ENCODE data around the gene C8B. TPM values are rescaled to one million over a fixed set of nuclear protein-coding genes. Genes with fewer than 3 reads are reported as not detected.

C8B gene
- total and polyA plus RNA-seq, 2 experiments from 2014 or later: not detected

DNA sequence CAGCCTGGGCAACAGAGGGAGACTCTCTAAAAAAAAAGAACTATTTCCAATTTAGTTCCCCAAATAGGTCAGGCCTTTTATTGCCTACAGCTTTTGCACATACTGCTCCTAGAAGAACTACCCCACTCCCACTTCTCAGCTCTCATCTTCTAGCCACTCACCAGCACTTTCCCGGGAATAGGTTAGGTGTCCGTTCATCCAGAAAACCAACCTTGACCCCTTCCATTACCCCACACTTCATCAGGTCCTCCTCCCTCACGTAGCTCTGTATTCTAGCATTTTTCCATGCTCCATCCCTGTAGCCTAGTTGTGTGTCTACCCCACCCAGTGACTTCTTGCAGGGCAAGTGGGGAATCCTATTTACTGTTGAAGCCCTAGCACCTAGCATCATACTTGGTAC is 42.6 kb downstream of the C8B start:
- TF ChIP-seq EZH2phosphoT487 (IDR thresholded peaks at IDR 0.05; ENCODE audit: unreplicated experiment) (no peak), POLR2AphosphoS5 (IDR thresholded peaks at IDR 0.05; ENCODE audit: low read depth) (no peak), STAT1 (IDR thresholded peaks at IDR 0.05; ENCODE audit: unreplicated experiment) (no peak), ZNF114 (CRISPR knock-in tag; IDR thresholded peaks at IDR 0.05) (no peak), NANOG (IDR thresholded peaks at IDR 0.05; ENCODE audit: borderline replicate concordance) (no peak), CTCF (conservative IDR thresholded peaks at IDR 0.05; ENCODE audit: low read depth in 2 of 2) (no peak), ZNF331 (CRISPR knock-in tag; IDR thresholded peaks at IDR 0.05; ENCODE audit: low read depth) (no peak), EZH2 (IDR thresholded peaks at IDR 0.05; ENCODE audit: low read depth, unreplicated experiment) (no peak)
- H3K27ac ChIP-seq (ENCODE audit: low read depth): no peak overlapping the region
- no peaks in the 10 kb centered on the region for H3K79me2 ChIP-seq (replicated peaks; ENCODE audit: insufficient read depth)
- Mint-ChIP-seq H3K9me3 (no peaks in the 10 kb centered on the region), H3K27me3 (ENCODE audit: insufficient read depth, low read depth, poor library complexity) (peaks cover 1% of the 10 kb centered on the region), H3K4me1 (peaks cover 9% of the 10 kb centered on the region; the same call in 2 of the 3 replicates), H3K36me3 (ENCODE audit: low read depth) (no peaks in the 10 kb centered on the region), H3K4me3 (no peak overlapping the region), H3K27ac (no peak overlapping the region)
- H3K36me3 ChIP-seq (ENCODE audit: insufficient read depth): no peaks in the 10 kb centered on the region
- no peaks in the 10 kb centered on the region for H3K9me2 ChIP-seq (ENCODE audit: insufficient read depth)
- H3K27me3 ChIP-seq (ENCODE audit: insufficient read depth): no peaks in the 10 kb centered on the region
- no peak for ATAC-seq
- H3F3A ChIP-seq (replicated peaks; ENCODE audit: low read depth): no peaks in the 10 kb centered on the region
- no peak overlapping the region for H2AFZ ChIP-seq
- H3K4me3 ChIP-seq: no peak overlapping the region
- 0 out of 2 replicates have a peak, but pooled peaks cover 6% of the 10 kb centered on the region for H3K4me1 ChIP-seq (ENCODE audit: insufficient read depth)
- H3K4me2 ChIP-seq: no peak overlapping the region
- DNase-seq (ENCODE audit: low spot score): no peak
- no peaks in the 10 kb centered on the region for H4K20me1 ChIP-seq (replicated peaks; ENCODE audit: insufficient read depth)

GRCh38 chr1:56922507-56922906 is 43.3 kb downstream of the C8B start:
- Histone ChIP-seq H4K20me1 (replicated peaks; ENCODE audit: insufficient read depth) (no peaks in the 10 kb centered on the region), H3K4me3 (no peak overlapping the region), H3K4me1 (ENCODE audit: insufficient read depth) (0 out of 2 replicates have a peak, but pooled peaks cover 6% of the 10 kb centered on the region), H3K79me2 (replicated peaks; ENCODE audit: insufficient read depth) (no peaks in the 10 kb centered on the region), H2AFZ (no peak overlapping the region), H3K27ac (ENCODE audit: low read depth) (no peak overlapping the region), H3F3A (replicated peaks; ENCODE audit: low read depth) (no peaks in the 10 kb centered on the region), H3K4me2 (no peak overlapping the region), H3K9me2 (ENCODE audit: insufficient read depth) (no peaks in the 10 kb centered on the region), H3K36me3 (ENCODE audit: insufficient read depth) (no peaks in the 10 kb centered on the region), H3K27me3 (ENCODE audit: insufficient read depth) (no peaks in the 10 kb centered on the region)
- DNase-seq (ENCODE audit: low spot score) (no peak), ATAC-seq (no peak)
- H3K4me3 Mint-ChIP-seq: no peak overlapping the region
- no peak overlapping the region for H3K27ac Mint-ChIP-seq
- no peaks in the 10 kb centered on the region for H3K36me3 Mint-ChIP-seq (ENCODE audit: low read depth)
- no peaks in the 10 kb centered on the region for H3K9me3 Mint-ChIP-seq
- peaks cover 9% of the 10 kb centered on the region; the same call in 2 of the 3 replicates for H3K4me1 Mint-ChIP-seq
- peaks cover 1% of the 10 kb centered on the region for H3K27me3 Mint-ChIP-seq (ENCODE audit: insufficient read depth, low read depth, poor library complexity)
- TF ChIP-seq, protein P1, sequence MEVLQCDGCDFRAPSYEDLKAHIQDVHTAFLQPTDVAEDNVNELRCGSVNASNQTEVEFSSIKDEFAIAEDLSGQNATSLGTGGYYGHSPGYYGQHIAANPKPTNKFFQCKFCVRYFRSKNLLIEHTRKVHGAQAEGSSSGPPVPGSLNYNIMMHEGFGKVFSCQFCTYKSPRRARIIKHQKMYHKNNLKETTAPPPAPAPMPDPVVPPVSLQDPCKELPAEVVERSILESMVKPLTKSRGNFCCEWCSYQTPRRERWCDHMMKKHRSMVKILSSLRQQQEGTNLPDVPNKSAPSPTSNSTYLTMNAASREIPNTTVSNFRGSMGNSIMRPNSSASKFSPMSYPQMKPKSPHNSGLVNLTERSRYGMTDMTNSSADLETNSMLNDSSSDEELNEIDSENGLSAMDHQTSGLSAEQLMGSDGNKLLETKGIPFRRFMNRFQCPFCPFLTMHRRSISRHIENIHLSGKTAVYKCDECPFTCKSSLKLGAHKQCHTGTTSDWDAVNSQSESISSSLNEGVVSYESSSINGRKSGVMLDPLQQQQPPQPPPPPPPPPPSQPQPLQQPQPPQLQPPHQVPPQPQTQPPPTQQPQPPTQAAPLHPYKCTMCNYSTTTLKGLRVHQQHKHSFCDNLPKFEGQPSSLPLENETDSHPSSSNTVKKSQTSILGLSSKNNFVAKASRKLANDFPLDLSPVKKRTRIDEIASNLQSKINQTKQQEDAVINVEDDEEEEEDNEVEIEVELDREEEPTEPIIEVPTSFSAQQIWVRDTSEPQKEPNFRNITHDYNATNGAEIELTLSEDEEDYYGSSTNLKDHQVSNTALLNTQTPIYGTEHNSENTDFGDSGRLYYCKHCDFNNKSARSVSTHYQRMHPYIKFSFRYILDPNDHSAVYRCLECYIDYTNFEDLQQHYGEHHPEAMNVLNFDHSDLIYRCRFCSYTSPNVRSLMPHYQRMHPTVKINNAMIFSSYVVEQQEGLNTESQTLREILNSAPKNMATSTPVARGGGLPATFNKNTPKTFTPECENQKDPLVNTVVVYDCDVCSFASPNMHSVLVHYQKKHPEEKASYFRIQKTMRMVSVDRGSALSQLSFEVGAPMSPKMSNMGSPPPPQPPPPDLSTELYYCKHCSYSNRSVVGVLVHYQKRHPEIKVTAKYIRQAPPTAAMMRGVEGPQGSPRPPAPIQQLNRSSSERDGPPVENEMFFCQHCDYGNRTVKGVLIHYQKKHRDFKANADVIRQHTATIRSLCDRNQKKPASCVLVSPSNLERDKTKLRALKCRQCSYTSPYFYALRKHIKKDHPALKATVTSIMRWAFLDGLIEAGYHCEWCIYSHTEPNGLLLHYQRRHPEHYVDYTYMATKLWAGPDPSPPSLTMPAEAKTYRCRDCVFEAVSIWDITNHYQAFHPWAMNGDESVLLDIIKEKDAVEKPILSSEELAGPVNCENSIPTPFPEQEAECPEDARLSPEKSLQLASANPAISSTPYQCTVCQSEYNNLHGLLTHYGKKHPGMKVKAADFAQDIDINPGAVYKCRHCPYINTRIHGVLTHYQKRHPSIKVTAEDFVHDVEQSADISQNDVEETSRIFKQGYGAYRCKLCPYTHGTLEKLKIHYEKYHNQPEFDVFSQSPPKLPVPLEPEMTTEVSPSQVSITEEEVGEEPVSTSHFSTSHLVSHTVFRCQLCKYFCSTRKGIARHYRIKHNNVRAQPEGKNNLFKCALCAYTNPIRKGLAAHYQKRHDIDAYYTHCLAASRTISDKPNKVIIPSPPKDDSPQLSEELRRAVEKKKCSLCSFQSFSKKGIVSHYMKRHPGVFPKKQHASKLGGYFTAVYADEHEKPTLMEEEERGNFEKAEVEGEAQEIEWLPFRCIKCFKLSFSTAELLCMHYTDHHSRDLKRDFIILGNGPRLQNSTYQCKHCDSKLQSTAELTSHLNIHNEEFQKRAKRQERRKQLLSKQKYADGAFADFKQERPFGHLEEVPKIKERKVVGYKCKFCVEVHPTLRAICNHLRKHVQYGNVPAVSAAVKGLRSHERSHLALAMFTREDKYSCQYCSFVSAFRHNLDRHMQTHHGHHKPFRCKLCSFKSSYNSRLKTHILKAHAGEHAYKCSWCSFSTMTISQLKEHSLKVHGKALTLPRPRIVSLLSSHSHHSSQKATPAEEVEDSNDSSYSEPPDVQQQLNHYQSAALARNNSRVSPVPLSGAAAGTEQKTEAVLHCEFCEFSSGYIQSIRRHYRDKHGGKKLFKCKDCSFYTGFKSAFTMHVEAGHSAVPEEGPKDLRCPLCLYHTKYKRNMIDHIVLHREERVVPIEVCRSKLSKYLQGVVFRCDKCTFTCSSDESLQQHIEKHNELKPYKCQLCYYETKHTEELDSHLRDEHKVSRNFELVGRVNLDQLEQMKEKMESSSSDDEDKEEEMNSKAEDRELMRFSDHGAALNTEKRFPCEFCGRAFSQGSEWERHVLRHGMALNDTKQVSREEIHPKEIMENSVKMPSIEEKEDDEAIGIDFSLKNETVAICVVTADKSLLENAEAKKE (CRISPR knock-in tag; IDR thresholded peaks at IDR 0.05): no peak
- TF ChIP-seq CTCF (conservative IDR thresholded peaks at IDR 0.05; ENCODE audit: low read depth in 2 of 2) (no peak), NANOG (IDR thresholded peaks at IDR 0.05; ENCODE audit: borderline replicate concordance) (no peak), STAT1 (IDR thresholded peaks at IDR 0.05; ENCODE audit: unreplicated experiment) (no peak), ZNF114 (CRISPR knock-in tag; IDR thresholded peaks at IDR 0.05) (no peak), EZH2 (IDR thresholded peaks at IDR 0.05; ENCODE audit: low read depth, unreplicated experiment) (no peak), EZH2phosphoT487 (IDR thresholded peaks at IDR 0.05; ENCODE audit: unreplicated experiment) (no peak), JUNB (IDR thresholded peaks at IDR 0.05; ENCODE audit: unreplicated experiment) (no peak), ZNF331 (CRISPR knock-in tag; IDR thresholded peaks at IDR 0.05; ENCODE audit: low read depth) (no peak)

Measured in GM23338 (cell line).